Left ventricle myocardium inferior (tissue), 1 donor: ENCODE data around the gene KCTD11. TPM values are rescaled to one million over a fixed set of nuclear protein-coding genes. Genes with fewer than 3 reads are reported as not detected.

Experiments used
- DNase-seq: peaks from one replicate; pipeline ENCODE4 v3.0.0-alpha.2; 2020
- H3K27ac ChIP-seq: fragments of 200-600 bp; replicated peaks from 2 replicates; pipeline ENCODE4 v1.8.0; 2021
- H3K27me3 ChIP-seq: fragments of 200-600 bp; 2 replicates; pipeline ENCODE4 v1.8.0; 2021; ENCODE audit warnings: low read depth
- H3K36me3 ChIP-seq: fragments of 200-600 bp; 2 replicates; pipeline ENCODE4 v1.8.0; 2021
- H3K4me1 ChIP-seq: fragments of 200-600 bp; 2 replicates; pipeline ENCODE4 v1.8.0; 2021
- H3K4me3 ChIP-seq: fragments of 200-600 bp; 2 replicates; pipeline ENCODE4 v1.8.0; 2021; ENCODE audit warnings: mild to moderate bottlenecking, moderate library complexity
- H3K9me3 ChIP-seq: fragments of 200-600 bp; replicated peaks from 2 replicates; pipeline ENCODE4 v1.8.0; 2021
- intact Hi-C: fragments of 100-400 bp; cut with micrococcal nuclease; formaldehyde crosslinking; loops from one replicate; pipeline ENCODE4 v1.11.0; 2022
- total RNA-seq: library from RNA; stranded (reverse); fragmentation: NEBNext Ultra II Directional; extraction: Animal tissue kit (Norgen Biotek cat#: 25700); gene quantifications from one replicate; pipeline ENCODE4 v1.2.1, GENCODE V29; 2021
- TF ChIP-seq, protein P1 (sequence below): fragments of 200-600 bp; IDR thresholded peaks from 2 replicates; pipeline ENCODE4 v1.8.0; 2021; ENCODE audit warnings: antibody characterized with exemption, mild to moderate bottlenecking, borderline replicate concordance
- donor health status: DM: no; HTN: yes; CAD: no; lungs with severe emphysema.

KCTD11 gene
- total RNA-seq, 1 donor from 2014 or later: 3.9 TPM

DNA sequence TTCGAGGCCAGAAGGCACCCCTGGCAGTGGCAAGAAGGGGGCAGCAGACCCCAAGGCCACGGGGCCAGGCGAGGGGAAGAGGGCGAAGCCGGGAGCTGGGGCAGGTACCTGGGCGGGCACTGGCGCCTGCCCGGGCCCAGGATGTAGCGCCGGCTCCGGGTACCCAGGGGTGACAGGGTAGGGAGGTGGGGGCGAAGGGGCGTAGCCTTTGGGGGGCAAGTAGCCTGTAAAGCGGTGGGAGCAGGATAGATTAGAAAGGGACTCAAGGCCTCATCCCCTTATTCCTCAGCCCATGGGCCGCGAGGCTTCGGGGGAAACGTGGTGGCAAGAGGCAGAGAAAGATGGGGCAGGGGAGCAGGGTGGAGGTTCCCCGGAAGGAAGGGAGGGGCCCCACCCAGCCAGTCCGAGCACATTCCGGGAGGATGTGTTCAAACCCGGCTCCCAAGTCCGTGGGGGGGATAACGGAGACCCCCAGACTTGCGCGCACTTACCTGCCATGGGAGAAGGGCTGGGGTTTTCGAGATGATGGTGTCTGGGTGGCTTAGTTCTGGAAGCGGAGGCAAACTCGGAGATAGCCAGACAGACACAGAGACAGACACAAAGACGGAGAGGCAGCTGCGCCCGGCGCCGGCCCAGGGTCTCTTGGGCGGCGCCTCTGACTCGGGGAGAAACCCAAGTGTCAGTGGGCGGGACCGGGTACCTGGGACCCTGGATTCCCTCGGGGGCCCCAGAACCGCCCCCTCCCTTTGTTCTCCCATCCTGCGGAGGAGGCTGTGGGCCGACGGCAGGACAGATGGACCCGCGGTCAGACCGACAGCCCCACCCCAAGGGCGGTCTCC lies 41.9 kb downstream of the KCTD11 start:
- TF ChIP-seq, protein P1, sequence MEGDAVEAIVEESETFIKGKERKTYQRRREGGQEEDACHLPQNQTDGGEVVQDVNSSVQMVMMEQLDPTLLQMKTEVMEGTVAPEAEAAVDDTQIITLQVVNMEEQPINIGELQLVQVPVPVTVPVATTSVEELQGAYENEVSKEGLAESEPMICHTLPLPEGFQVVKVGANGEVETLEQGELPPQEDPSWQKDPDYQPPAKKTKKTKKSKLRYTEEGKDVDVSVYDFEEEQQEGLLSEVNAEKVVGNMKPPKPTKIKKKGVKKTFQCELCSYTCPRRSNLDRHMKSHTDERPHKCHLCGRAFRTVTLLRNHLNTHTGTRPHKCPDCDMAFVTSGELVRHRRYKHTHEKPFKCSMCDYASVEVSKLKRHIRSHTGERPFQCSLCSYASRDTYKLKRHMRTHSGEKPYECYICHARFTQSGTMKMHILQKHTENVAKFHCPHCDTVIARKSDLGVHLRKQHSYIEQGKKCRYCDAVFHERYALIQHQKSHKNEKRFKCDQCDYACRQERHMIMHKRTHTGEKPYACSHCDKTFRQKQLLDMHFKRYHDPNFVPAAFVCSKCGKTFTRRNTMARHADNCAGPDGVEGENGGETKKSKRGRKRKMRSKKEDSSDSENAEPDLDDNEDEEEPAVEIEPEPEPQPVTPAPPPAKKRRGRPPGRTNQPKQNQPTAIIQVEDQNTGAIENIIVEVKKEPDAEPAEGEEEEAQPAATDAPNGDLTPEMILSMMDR: no peak
- Histone ChIP-seq H3K4me3 (peak overlapping the region; percentile 80), H3K9me3 (no peaks in the 10 kb centered on the region), H3K4me1 (peaks cover 43% of the 10 kb centered on the region), H3K27me3 (no peaks in the 10 kb centered on the region), H3K36me3 (peaks cover 33% of the 10 kb centered on the region), H3K27ac (peak overlapping the region; percentile 96)
- peak; percentile 33 for DNase-seq
- intact Hi-C loops: no loop called here

- H3K27ac ChIP-seq: peak within 1 kb of the TSS; percentile 96
- no peaks in the 10 kb centered on the region for H3K9me3 ChIP-seq
- TF ChIP-seq, protein P1: peak; percentile 52
- no peaks in the 10 kb centered on the region for H3K27me3 ChIP-seq
- peaks cover 25% of the 10 kb centered on the region for H3K36me3 ChIP-seq
- peak; percentile 91 for DNase-seq
- intact Hi-C loops: no loop called here
- H3K4me1 ChIP-seq: peaks cover 43% of the 10 kb centered on the region
- H3K4me3 ChIP-seq: peak within 1 kb of the TSS; percentile 80
Measured at GRCh38 chr17:7394452-7395191, 42.7 kb downstream of the KCTD11 start, which contains the start of gene PLSCR3. Gene PLSCR3, minus strand, starts transcription at chr17:7394525. Its CDS starts 415 bp downstream, at chr17:7394110.

GRCh38 chr17:7396147-7396546 lies 44.2 kb downstream of the KCTD11 start:
- Histone ChIP-seq H3K27me3 (no peaks in the 10 kb centered on the region), H3K9me3 (no peaks in the 10 kb centered on the region), H3K27ac (no peak overlapping the region), H3K4me1 (peaks cover 34% of the 10 kb centered on the region), H3K4me3 (no peak overlapping the region), H3K36me3 (peaks cover 12% of the 10 kb centered on the region)
- intact Hi-C loops: no loop called here
- TF ChIP-seq, protein P1: no peak
- no peak for DNase-seq

DNA sequence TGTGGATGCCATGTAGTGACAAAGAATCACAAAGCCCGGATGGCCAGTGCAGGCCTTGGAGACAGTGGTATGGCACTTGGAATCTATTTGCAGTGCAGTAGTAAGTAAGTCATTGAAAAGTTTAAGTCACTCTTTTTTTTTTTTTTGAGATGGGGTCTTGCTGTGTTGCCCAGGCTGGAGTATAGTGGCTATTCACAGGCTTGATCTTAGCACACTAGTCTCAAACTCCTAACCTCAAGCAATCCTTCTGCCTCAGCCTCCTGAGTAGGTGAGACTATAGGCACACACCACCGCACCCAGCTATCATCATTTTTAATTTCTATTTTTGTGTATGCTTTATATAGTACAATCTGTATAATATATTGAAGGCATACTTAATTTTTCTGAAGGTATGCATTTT lies 46.6 kb downstream of the KCTD11 start:
- Histone ChIP-seq H3K27ac (no peak overlapping the region), H3K9me3 (no peaks in the 10 kb centered on the region), H3K36me3 (no peaks in the 10 kb centered on the region), H3K27me3 (no peaks in the 10 kb centered on the region), H3K4me3 (no peak overlapping the region), H3K4me1 (peaks cover 39% of the 10 kb centered on the region)
- no peak for DNase-seq
- intact Hi-C loops: no loop called here
- TF ChIP-seq, protein P1: no peak

- Histone ChIP-seq H3K27me3 (no peaks in the 10 kb centered on the region), H3K9me3 (no peaks in the 10 kb centered on the region), H3K27ac (peak overlapping the region; percentile 96), H3K4me1 (peaks cover 32% of the 10 kb centered on the region), H3K4me3 (peak overlapping the region; percentile 78), H3K36me3 (no peaks in the 10 kb centered on the region)
- intact Hi-C loops: no loop called here
- DNase-seq: peak; percentile 80
- TF ChIP-seq, protein P1: no peak
Measured at GRCh38 chr17:7403043-7403726, 51.2 kb downstream of the KCTD11 start.
